GM12878 (cell line): ENCODE data around the gene DGCR8. TPM values are rescaled to one million over a fixed set of nuclear protein-coding genes. Genes with fewer than 3 reads are reported as not detected.

ENCODE experiments used
- ATAC-seq: fragments of 200-7000 bp; cut with Tn5 transposase; 3 replicates; pipeline ENCODE4 v1.9.1; 2020; ENCODE audit warnings: mild to moderate bottlenecking, moderate library complexity
- BruUV-seq: library from RNA; stranded (reverse); fragments of 400-500 nt; replicated peaks from 2 replicates; lab custom pipeline; 2021; lab: Mats Ljungman, UMichigan
- CTCF ChIA-PET: fragments of 300-600 bp; sonication (Branson Sonifier 250); formaldehyde crosslinking; extraction: SDS; loops from one replicate; lab custom pipeline; 2021; ENCODE audit warnings: inconsistent platforms; lab: Yijun Ruan, JAX
- POLR2A ChIA-PET: fragments of 350-600 bp; formaldehyde crosslinking; extraction: SDS; loops from one replicate; lab custom pipeline; 2021; ENCODE audit warnings: inconsistent platforms; lab: Charles Lee
- RAD21 ChIA-PET: fragments of 300-600 bp; sonication (Branson Sonifier 250); formaldehyde crosslinking; loops from one replicate; lab custom pipeline; 2023; ENCODE audit warnings: antibody characterized with exemption; ENCODE audit not compliant: unreplicated experiment; lab: Charles Lee
- SMC1A ChIA-PET: fragments of 300-600 bp; sonication (Branson Sonifier 250); formaldehyde crosslinking; loops from one replicate; lab custom pipeline; 2023; ENCODE audit not compliant: unreplicated experiment, uncharacterized antibody; lab: Charles Lee
- DNase-seq: peaks from one replicate; pipeline ENCODE4 v3.0.0-alpha.2; 2011; ENCODE audit warnings: low read depth, low spot score
- FAIRE-seq: peaks from 3 replicates; lab custom pipeline; 2011; peaks lifted over from hg19 to GRCh38; lab: Jason Lieb, UNC
- H2AFZ ChIP-seq: 2 replicates; pipeline ENCODE4 v1.6.0; 2011; ENCODE audit warnings: low read depth, low read length, control low read depth; ENCODE audit not compliant: control insufficient read depth
- H3K27ac ChIP-seq: 2 replicates; pipeline ENCODE4 v1.5.1; 2011; ENCODE audit warnings: control low read depth; ENCODE audit not compliant: control insufficient read depth, insufficient read depth
- H3K27me3 ChIP-seq, 2 experiments: replicated peaks in 1 of 2; 2 replicates each; pipeline versions ENCODE4 v1.6.0 to v1.6.1; 2011; ENCODE audit warnings: low read length in 1 of 2; ENCODE audit not compliant: control insufficient read depth in 2 of 2, insufficient read depth in 2 of 2
- H3K36me3 ChIP-seq, 2 experiments: 2 replicates each; pipeline ENCODE4 v1.5.1; 2011; ENCODE audit warnings: low read length in 1 of 2; ENCODE audit not compliant: control insufficient read depth in 2 of 2, insufficient read depth in 2 of 2
- H3K4me1 ChIP-seq: 2 replicates; pipeline ENCODE4 v1.6.1; 2011; ENCODE audit warnings: mild to moderate bottlenecking, low read length, moderate library complexity, mixed read lengths; ENCODE audit not compliant: control insufficient read depth, insufficient read depth
- H3K4me2 ChIP-seq: 2 replicates; pipeline ENCODE4 v1.6.0; 2011; ENCODE audit warnings: control low read depth; ENCODE audit not compliant: control insufficient read depth, insufficient read depth
- H3K4me3 ChIP-seq: fragments of 200-600 bp; sonication (generic); 2 replicates; pipeline ENCODE4 v1.5.1; 2016
- H3K79me2 ChIP-seq: 2 replicates; pipeline ENCODE4 v1.6.0; 2011; ENCODE audit warnings: low read length; ENCODE audit not compliant: control insufficient read depth, insufficient read depth
- H3K9ac ChIP-seq: 2 replicates; pipeline ENCODE4 v1.8.0; 2011; ENCODE audit warnings: low read length, control low read depth, mixed read lengths; ENCODE audit not compliant: control insufficient read depth, insufficient read depth
- H3K9me3 ChIP-seq: replicated peaks from 3 replicates; pipeline ENCODE4 v1.5.1; 2011; ENCODE audit warnings: mild to moderate bottlenecking, low read length; ENCODE audit not compliant: control insufficient read depth, insufficient read depth
- H4K20me1 ChIP-seq: 2 replicates; pipeline ENCODE4 v1.6.0; 2011; ENCODE audit not compliant: control insufficient read depth, insufficient read depth
- ATF3 ChIP-seq: IDR thresholded peaks from 2 replicates; pipeline ENCODE4 v1.6.1; 2011; ENCODE audit warnings: low read depth, mild to moderate bottlenecking, low read length, moderate library complexity, borderline replicate concordance; ENCODE audit errors: extremely low read depth
- NFYB ChIP-seq: IDR thresholded peaks from 2 replicates; pipeline ENCODE4 v1.6.1; 2011; ENCODE audit warnings: low read depth, mild to moderate bottlenecking, low read length, improper control_type of control experiment, moderate library complexity; ENCODE audit not compliant: insufficient read depth
- NR2C2 ChIP-seq: IDR thresholded peaks from 2 replicates; pipeline ENCODE4 v1.6.1; 2011; ENCODE audit warnings: borderline replicate concordance, low read depth; ENCODE audit not compliant: control insufficient read depth, insufficient read length
- POLR2A ChIP-seq: IDR thresholded peaks from 2 replicates; pipeline ENCODE4 v1.6.1; 2011; ENCODE audit warnings: low read depth, mild to moderate bottlenecking, low read length
- POLR2AphosphoS5 ChIP-seq: IDR thresholded peaks from 2 replicates; pipeline ENCODE4 v1.6.1; 2011; ENCODE audit warnings: mild to moderate bottlenecking, low read length, inconsistent platforms
- STAT3 ChIP-seq: IDR thresholded peaks from 2 replicates; pipeline ENCODE4 v1.6.1; 2011; ENCODE audit warnings: low read depth, low read length, improper control_type of control experiment
- YY1 ChIP-seq: IDR thresholded peaks from 2 replicates; pipeline ENCODE4 v1.6.1; 2011; ENCODE audit warnings: low read depth, mild to moderate bottlenecking, low read length
- WGBS: methylation state at CpG from one replicate; pipeline ENCODE4 v1.1.6; 2016; ENCODE audit warnings: low lambda C conversion rate; ENCODE audit not compliant: insufficient replicate concordance, insufficient coverage; ENCODE audit errors: missing lambda C conversion rate; 5-methylcytosine and 5-hydroxymethylcytosine counted together
- in situ Hi-C: fragments of 300-500 bp; cut with MboI; formaldehyde crosslinking; loops from 9 replicates; pipeline ENCODE4 v1.14.3; 2018; ENCODE audit warnings: mixed read lengths
- intact Hi-C: fragments of 100-400 bp; cut with micrococcal nuclease; formaldehyde crosslinking; loops from one replicate; pipeline ENCODE4 v1.14.2; 2022; ENCODE audit not compliant: unreplicated experiment
- polyA plus RNA-seq, 11 experiments: library from polyadenylated mRNA; depleted of rRNA in 4 of 11; unstranded in 6 of 11; stranded (reverse) in 5 of 11; fragments of >200 nt; fragmentation: Nextera tagmentation in 4 of 11; fragmentation: Illumina TruSeq in 1 of 11; extraction: Ambion mirVana in 4 of 11; extraction: Trizol in 1 of 11; gene quantifications; 1 replicate in 1 of 11; 2 replicates in 10 of 11; pipeline versions ENCODE4 v1.2.1 to v1.2.3, GENCODE V29; 2011 to 2016; ENCODE audit warnings: inconsistent platforms in 2 of 11, missing spikeins in 2 of 11, low read depth in 1 of 11
- total RNA-seq, 4 experiments: library from RNA; depleted of rRNA in 3 of 4; stranded (reverse); fragments of >200 nt in 3 of 4; fragmentation: Illumina TruSeq in 1 of 4; extraction: Trizol in 1 of 4; gene quantifications; 2 replicates each; pipeline versions ENCODE4 v1.2.1 to v1.2.3, GENCODE V29; 2013 to 2021

The DGCR8 gene
- total and polyA plus RNA-seq, 10 of the 15 experiments (the other 5 are each of a cell fraction or from before 2014, with no cell fraction given), result 1.2 to 35.1 (median 17.2) TPM

- no peak overlapping the region; the same call in 1 of the 2 replicates for H3K27ac ChIP-seq
- no peaks in the 10 kb centered on the region for H3K27me3 ChIP-seq
- intact Hi-C loops, result no loop called here
- DNase-seq, result no peak
- POLR2A ChIA-PET, result no interaction called here
- H3K79me2 ChIP-seq, result peaks cover 30% of the 10 kb centered on the region
- H4K20me1 ChIP-seq, result no peaks in the 10 kb centered on the region
- ATAC-seq, result no peak
- no peaks in the 10 kb centered on the region for H3K9me3 ChIP-seq
- SMC1A ChIA-PET, result no interaction called here
- TF ChIP-seq NFYB (no peak), NR2C2 (peak; percentile 21), STAT3 (no peak), POLR2A (peak; percentile 60)
- FAIRE-seq, result no peak
- whole genome bisulfite sequencing, result 76% methylated on average over 21 of the region's 26 CpGs
- no peak overlapping the region for H3K9ac ChIP-seq
- RAD21 ChIA-PET, result no interaction called here
- no peak overlapping the region for H2AFZ ChIP-seq
- in situ Hi-C loops, result no loop called here
- CTCF ChIA-PET, result no interaction called here
- H3K4me3 ChIP-seq, result no peak overlapping the region
- peaks cover 21% of the 10 kb centered on the region for H3K4me1 ChIP-seq
- peaks cover 24 to 54% of the 10 kb centered on the region in 2 experiments; a peak in 3 of 4 replicates for H3K36me3 ChIP-seq
- no TSS peak for BruUV-seq
- no peak overlapping the region for H3K4me2 ChIP-seq
These were observed 32.8 kb downstream of the DGCR8 start for GRCh38 chr22:20112623-20113511.

GRCh38 chr22:20113551-20114310 lies 33.7 kb downstream of the DGCR8 start:
- CTCF ChIA-PET, result no interaction called here
- no peaks in the 10 kb centered on the region for H3K27me3 ChIP-seq
- no peak overlapping the region for H3K27ac ChIP-seq
- ATAC-seq (no peak), DNase-seq (no peak), FAIRE-seq (no peak)
- POLR2A ChIA-PET, result no interaction called here
- H2AFZ ChIP-seq, result no peak overlapping the region
- no peak overlapping the region for H3K4me3 ChIP-seq
- no peaks in the 10 kb centered on the region for H3K9me3 ChIP-seq
- intact Hi-C loops, result no loop called here
- no peak overlapping the region for H3K4me2 ChIP-seq
- H3K36me3 ChIP-seq, result peaks cover 26 to 47% of the 10 kb centered on the region in 2 experiments; a peak in 3 of 4 replicates
- H4K20me1 ChIP-seq, result 0 out of 2 replicates have a peak, but pooled peaks cover 2% of the 10 kb centered on the region
- RAD21 ChIA-PET, result no interaction called here
- no TSS peak for BruUV-seq
- WGBS, result 90% methylated on average over 16 of the region's 19 CpGs
- no peak overlapping the region for H3K9ac ChIP-seq
- SMC1A ChIA-PET, result no interaction called here
- H3K4me1 ChIP-seq, result peaks cover 24% of the 10 kb centered on the region
- no peak for TF ChIP-seq ATF3
- no peak for TF ChIP-seq YY1
- TF ChIP-seq POLR2AphosphoS5, result 0 out of 2 replicates have a peak, but pooled peaks have one; percentile 19
- H3K79me2 ChIP-seq, result peaks cover 39% of the 10 kb centered on the region
- in situ Hi-C loops, result no loop called here
